ENCODE results near the gene SSTR3.

GRCh38 chr22:37219533-37219932, 7.3 kb upstream of the SSTR3 start:
- TF ChIP-seq FOXA1 (IDR thresholded peaks at IDR 0.05) (no peak), ELF4 (IDR thresholded peaks at IDR 0.05) (no peak), CTBP1 (IDR thresholded peaks at IDR 0.05; ENCODE audit: borderline replicate concordance) (no peak), SP1 (IDR thresholded peaks at IDR 0.05) (no peak), SUZ12 (IDR thresholded peaks at IDR 0.05) (no peak), FOXK2 (IDR thresholded peaks at IDR 0.05) (no peak), L3MBTL2 (conservative IDR thresholded peaks at IDR 0.05) (no peak), TARDBP (IDR thresholded peaks at IDR 0.05) (no peak), ARNT (IDR thresholded peaks at IDR 0.05) (no peak), HDGF (IDR thresholded peaks at IDR 0.05; ENCODE audit: borderline replicate concordance) (no peak), FOXM1 (IDR thresholded peaks at IDR 0.05; ENCODE audit: borderline replicate concordance) (no peak), PKNOX1 (IDR thresholded peaks at IDR 0.05) (no peak), BHLHE40 (IDR thresholded peaks at IDR 0.05; ENCODE audit: borderline replicate concordance) (no peak), NFRKB (IDR thresholded peaks at IDR 0.05) (no peak)
